Heart left ventricle (tissue), 13 donors: ENCODE measurements around the gene RNF186.

Experiments
- CTCF ChIP-seq, 12 donors: fragments of 200-600 bp; sonication (generic) in 4 of 12; IDR thresholded peaks; one replicate each; pipeline versions ENCODE4 v1.5.0 to v1.8.0; 2018 to 2022; ENCODE audit warnings: antibody characterized with exemption in 12 of 12, mild to moderate bottlenecking in 5 of 12
- POLR2A ChIP-seq, 2 donors: fragments of 450-650 bp; IDR thresholded peaks; one replicate each; pipeline ENCODE4 v1.6.1; 2017; ENCODE audit warnings: antibody characterized with exemption in 2 of 2, mild to moderate bottlenecking in 2 of 2, moderate library complexity in 2 of 2
- donor health status: ischemic (EF 13 %, LVEDD 7.1; RV severe dilation, severe dysfunction).
- donor health status: DM: no; HTN: yes; CAD: no.
- donor health status: DM: no; HTN: no; CAD: no.
- donor health status: ischemic (EF 25% LVEDD 6.9; RV normal size, moderate dysfunction).
- donor health status: ischemic (EF 25% LVEDD 5.7; RV mildly dilated, moderate dysfunction).
- donor health status: ischemic (EF 35%, LVEDD 5.7; RV mildly dilated, moderate dysfunction).
- donor health status: nonischemic (EF 11% LVEDD 7.7; RV severe dilation, severe dysfunction).
- donor health status: DM: yes; HTN: yes; CAD: no.
- donor health status: PGD.
- donor health status: ischemic (EF 29% LVEDD 5.4; RV normal size, mild dysfunction).
- donor health status: nonischemic (EF 23%, LVEDD 6.1; RV moderate dilation, normal function).

- TF ChIP-seq CTCF (IDR thresholded peaks at IDR 0.05) = no peak
- TF ChIP-seq POLR2A (IDR thresholded peaks at IDR 0.05) = no peak
Measured at GRCh38 chr1:19769211-19769932, 45.7 kb downstream of the RNF186 start.
